ENCODE measurements around the gene TROAP. TPM values are rescaled to one million over a fixed set of nuclear protein-coding genes. Genes with fewer than 3 reads are reported as not detected.

TROAP gene
- total RNA-seq, 3 donors from 2014 or later (not counting 1 experiment from before 2014, with no cell fraction given): 0.58 to 3.0 (median 2.2) TPM

DNA sequence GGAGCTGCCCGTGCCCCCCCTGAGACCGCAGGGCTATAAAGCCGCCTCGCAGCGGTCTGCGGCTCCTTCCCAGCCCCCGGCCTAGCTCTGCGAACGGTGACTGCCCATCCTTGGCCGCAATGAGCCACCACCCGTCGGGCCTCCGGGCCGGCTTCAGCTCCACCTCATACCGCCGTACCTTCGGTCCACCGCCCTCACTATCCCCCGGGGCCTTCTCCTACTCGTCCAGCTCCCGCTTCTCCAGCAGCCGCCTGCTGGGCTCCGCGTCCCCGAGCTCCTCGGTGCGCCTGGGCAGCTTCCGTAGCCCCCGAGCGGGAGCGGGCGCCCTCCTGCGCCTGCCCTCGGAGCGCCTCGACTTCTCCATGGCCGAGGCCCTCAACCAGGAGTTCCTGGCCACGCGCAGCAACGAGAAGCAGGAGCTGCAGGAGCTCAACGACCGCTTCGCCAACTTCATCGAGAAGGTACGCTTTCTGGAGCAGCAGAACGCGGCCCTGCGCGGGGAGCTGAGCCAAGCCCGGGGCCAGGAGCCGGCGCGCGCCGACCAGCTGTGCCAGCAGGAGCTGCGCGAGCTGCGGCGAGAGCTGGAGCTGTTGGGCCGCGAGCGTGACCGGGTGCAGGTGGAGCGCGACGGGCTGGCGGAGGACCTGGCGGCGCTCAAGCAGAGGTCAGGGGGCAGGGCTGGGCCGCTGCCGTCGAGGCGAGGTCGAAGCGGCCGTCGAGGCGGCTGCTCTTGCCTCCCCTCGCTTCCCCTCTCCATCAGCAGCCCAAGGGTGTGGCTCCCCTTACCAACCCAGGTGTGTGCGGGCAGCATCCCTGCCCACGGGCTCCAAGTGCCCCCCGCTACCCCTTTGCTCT is 27.7 kb upstream of the TROAP start, which contains the start of gene PRPH:
Gene PRPH, plus strand, starts transcription at position 66 of the 855 bp plus-strand sequence. Its CDS starts 54 bp downstream, at position 120.
- no peak within 1 kb of the TSS for H3K4me3 Mint-ChIP-seq
- no peaks in the 10 kb centered on the region for H3K36me3 Mint-ChIP-seq
- DNase-seq: peak in 1 of 2 donors; percentile 23
- WGBS (ENCODE audit: insufficient coverage): 9% methylated on average over 81 of the region's 82 CpGs
- no peaks in the 10 kb centered on the region for H3K9me3 Mint-ChIP-seq
- H3K27ac ChIP-seq (ENCODE audit: low read length): no peak within 1 kb of the TSS
- peaks cover 0 to 7% of the 10 kb centered on the region in 2 donors for H3K4me1 Mint-ChIP-seq
- ATAC-seq: no peak
- peaks cover 43% of the 10 kb centered on the region for H3K27me3 ChIP-seq (ENCODE audit: control insufficient read depth, insufficient read depth, low read length)
- H3K36me3 ChIP-seq (ENCODE audit: control insufficient read depth, insufficient read depth, low read length): no peaks in the 10 kb centered on the region
- no peaks in the 10 kb centered on the region for H3K9me3 ChIP-seq (ENCODE audit: control insufficient read depth, insufficient read depth, low read length)
- peaks cover 25 to 55% of the 10 kb centered on the region in 2 donors for H3K27me3 Mint-ChIP-seq (ENCODE audit: low read depth in 2 of 2)
- no peak within 1 kb of the TSS for H3K27ac Mint-ChIP-seq
- peaks cover 18% of the 10 kb centered on the region for H3K4me1 ChIP-seq (ENCODE audit: control insufficient read depth, insufficient read depth, low read length)
- H3K4me3 ChIP-seq (ENCODE audit: low read length): no peak within 1 kb of the TSS
- intact Hi-C loops (cut with micrococcal nuclease): no loop called here
- TF ChIP-seq, protein P1, sequence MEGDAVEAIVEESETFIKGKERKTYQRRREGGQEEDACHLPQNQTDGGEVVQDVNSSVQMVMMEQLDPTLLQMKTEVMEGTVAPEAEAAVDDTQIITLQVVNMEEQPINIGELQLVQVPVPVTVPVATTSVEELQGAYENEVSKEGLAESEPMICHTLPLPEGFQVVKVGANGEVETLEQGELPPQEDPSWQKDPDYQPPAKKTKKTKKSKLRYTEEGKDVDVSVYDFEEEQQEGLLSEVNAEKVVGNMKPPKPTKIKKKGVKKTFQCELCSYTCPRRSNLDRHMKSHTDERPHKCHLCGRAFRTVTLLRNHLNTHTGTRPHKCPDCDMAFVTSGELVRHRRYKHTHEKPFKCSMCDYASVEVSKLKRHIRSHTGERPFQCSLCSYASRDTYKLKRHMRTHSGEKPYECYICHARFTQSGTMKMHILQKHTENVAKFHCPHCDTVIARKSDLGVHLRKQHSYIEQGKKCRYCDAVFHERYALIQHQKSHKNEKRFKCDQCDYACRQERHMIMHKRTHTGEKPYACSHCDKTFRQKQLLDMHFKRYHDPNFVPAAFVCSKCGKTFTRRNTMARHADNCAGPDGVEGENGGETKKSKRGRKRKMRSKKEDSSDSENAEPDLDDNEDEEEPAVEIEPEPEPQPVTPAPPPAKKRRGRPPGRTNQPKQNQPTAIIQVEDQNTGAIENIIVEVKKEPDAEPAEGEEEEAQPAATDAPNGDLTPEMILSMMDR (IDR thresholded peaks at IDR 0.05): no peak

DNA sequence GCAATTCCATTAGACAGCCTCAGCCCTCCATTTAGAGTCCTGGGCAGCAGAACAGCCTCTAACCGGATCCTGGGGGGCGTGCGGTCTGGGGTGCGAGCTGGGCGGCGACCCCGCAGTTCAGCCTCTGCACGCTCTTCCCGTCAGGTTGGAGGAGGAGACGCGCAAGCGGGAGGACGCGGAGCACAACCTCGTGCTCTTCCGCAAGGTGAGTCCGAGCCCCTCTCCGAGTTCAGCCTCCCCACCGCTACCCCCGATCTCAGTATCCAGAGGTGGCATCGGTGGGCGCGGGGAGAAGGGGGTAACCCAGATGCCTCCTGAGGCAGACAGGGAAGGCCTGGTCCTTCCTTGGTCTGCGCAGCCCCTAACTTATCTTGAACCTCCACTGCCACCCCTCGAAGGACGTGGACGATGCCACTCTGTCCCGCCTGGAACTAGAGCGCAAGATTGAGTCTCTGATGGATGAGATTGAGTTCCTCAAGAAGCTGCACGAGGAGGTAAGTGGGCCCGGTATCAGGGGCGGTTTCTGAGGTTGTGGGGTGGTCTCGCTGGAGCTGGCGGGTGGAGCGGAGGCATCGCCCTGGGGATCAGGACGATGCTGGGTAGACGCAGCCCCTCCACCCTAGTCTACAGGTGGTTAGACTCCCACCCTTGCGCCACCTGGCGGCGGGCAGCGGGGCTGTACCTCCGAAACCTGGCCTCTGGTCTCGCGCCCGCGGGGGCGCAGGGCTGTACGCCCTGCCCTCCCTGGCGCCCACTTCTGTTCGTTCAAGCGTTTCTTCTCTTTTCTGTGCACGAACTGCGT is 26.8 kb upstream of the TROAP start:
- intact Hi-C loops (cut with micrococcal nuclease): no loop called here
- Mint-ChIP-seq H3K4me1 (peaks cover 0 to 7% of the 10 kb centered on the region in 2 donors), H3K27me3 (ENCODE audit: low read depth in 2 of 2) (peaks cover 30 to 55% of the 10 kb centered on the region in 2 donors), H3K27ac (no peak overlapping the region), H3K36me3 (no peaks in the 10 kb centered on the region), H3K4me3 (no peak overlapping the region), H3K9me3 (no peaks in the 10 kb centered on the region)
- Histone ChIP-seq H3K27me3 (ENCODE audit: control insufficient read depth, insufficient read depth, low read length) (peaks cover 43% of the 10 kb centered on the region), H3K9me3 (ENCODE audit: control insufficient read depth, insufficient read depth, low read length) (no peaks in the 10 kb centered on the region), H3K36me3 (ENCODE audit: control insufficient read depth, insufficient read depth, low read length) (no peaks in the 10 kb centered on the region), H3K27ac (ENCODE audit: low read length) (no peak overlapping the region), H3K4me3 (ENCODE audit: low read length) (no peak overlapping the region), H3K4me1 (ENCODE audit: control insufficient read depth, insufficient read depth, low read length) (peaks cover 18% of the 10 kb centered on the region)
- DNase-seq: peak in 1 of 2 donors; percentile 81
- WGBS (ENCODE audit: insufficient coverage): 23% methylated on average over 53 of the region's 54 CpGs
- ATAC-seq: peak; percentile 48 to 79 (median 65)
- TF ChIP-seq, protein P1 (IDR thresholded peaks at IDR 0.05): peak; percentile 45

DNA sequence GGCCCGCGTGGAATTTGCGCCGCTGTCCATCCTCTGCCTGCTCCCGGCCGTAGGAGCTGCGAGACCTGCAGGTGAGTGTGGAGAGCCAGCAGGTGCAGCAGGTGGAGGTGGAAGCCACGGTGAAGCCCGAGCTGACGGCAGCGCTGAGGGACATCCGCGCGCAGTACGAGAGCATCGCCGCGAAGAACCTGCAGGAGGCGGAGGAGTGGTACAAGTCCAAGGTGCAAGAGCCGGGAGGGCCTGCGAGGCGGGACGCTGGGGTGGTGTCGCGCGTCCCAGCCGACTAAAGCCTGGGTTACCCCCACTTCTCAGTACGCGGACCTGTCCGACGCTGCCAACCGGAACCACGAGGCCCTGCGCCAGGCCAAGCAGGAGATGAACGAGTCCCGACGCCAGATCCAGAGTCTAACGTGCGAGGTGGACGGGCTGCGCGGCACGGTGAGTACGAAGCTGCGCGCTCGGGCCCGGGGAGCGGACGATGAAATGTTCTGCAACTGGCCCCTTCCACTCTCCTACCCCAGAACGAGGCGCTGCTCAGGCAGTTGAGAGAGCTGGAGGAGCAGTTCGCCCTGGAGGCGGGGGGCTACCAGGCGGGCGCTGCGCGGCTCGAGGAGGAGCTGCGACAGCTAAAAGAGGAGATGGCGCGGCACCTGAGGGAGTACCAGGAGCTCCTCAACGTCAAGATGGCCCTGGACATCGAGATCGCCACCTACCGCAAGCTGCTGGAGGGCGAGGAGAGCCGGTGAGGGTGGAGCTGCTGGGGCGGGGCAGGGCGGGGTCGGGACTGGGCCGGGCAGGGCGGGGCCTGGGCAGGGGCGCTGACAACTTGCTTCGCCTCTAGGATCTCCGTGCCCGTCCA is 26.0 kb upstream of the TROAP start:
- H3K27me3 ChIP-seq (ENCODE audit: control insufficient read depth, insufficient read depth, low read length): peaks cover 47% of the 10 kb centered on the region
- ATAC-seq (peak in 2 of 3 donors; percentile 15 to 58), DNase-seq (peak in 1 of 2 donors; percentile 58)
- no peak overlapping the region for H3K27ac Mint-ChIP-seq
- H3K4me1 Mint-ChIP-seq: peaks cover 0 to 12% of the 10 kb centered on the region in 2 donors
- H3K36me3 ChIP-seq (ENCODE audit: control insufficient read depth, insufficient read depth, low read length): no peaks in the 10 kb centered on the region
- WGBS (ENCODE audit: insufficient coverage): 5% methylated on average over 75 of the region's 77 CpGs
- intact Hi-C loops (cut with micrococcal nuclease): no loop called here
- peak overlapping the region; percentile 31 for H3K4me3 Mint-ChIP-seq
- peaks cover 18% of the 10 kb centered on the region for H3K4me1 ChIP-seq (ENCODE audit: control insufficient read depth, insufficient read depth, low read length)
- TF ChIP-seq, protein P1 (IDR thresholded peaks at IDR 0.05): no peak
- peaks cover 30 to 54% of the 10 kb centered on the region in 2 donors for H3K27me3 Mint-ChIP-seq (ENCODE audit: low read depth in 2 of 2)
- no peak overlapping the region for H3K4me3 ChIP-seq (ENCODE audit: low read length)
- no peaks in the 10 kb centered on the region for H3K9me3 ChIP-seq (ENCODE audit: control insufficient read depth, insufficient read depth, low read length)
- no peaks in the 10 kb centered on the region for H3K36me3 Mint-ChIP-seq
- H3K9me3 Mint-ChIP-seq: no peaks in the 10 kb centered on the region
- no peak overlapping the region for H3K27ac ChIP-seq (ENCODE audit: low read length)

Measured in natural killer cell (primary cell).